Erythroblast (primary cell): Measurements from ENCODE around the gene ZNF789.

Source experiments
- GATA1 ChIP-seq: IDR thresholded peaks from 2 replicates; pipeline ENCODE4 v1.6.1; 2011; ENCODE audit warnings: low read depth, mild to moderate bottlenecking, control low read depth, low read length, moderate library complexity
- POLR2A ChIP-seq: IDR thresholded peaks from 2 replicates; pipeline ENCODE4 v1.6.1; 2011; ENCODE audit warnings: mild to moderate bottlenecking, low read length

DNA sequence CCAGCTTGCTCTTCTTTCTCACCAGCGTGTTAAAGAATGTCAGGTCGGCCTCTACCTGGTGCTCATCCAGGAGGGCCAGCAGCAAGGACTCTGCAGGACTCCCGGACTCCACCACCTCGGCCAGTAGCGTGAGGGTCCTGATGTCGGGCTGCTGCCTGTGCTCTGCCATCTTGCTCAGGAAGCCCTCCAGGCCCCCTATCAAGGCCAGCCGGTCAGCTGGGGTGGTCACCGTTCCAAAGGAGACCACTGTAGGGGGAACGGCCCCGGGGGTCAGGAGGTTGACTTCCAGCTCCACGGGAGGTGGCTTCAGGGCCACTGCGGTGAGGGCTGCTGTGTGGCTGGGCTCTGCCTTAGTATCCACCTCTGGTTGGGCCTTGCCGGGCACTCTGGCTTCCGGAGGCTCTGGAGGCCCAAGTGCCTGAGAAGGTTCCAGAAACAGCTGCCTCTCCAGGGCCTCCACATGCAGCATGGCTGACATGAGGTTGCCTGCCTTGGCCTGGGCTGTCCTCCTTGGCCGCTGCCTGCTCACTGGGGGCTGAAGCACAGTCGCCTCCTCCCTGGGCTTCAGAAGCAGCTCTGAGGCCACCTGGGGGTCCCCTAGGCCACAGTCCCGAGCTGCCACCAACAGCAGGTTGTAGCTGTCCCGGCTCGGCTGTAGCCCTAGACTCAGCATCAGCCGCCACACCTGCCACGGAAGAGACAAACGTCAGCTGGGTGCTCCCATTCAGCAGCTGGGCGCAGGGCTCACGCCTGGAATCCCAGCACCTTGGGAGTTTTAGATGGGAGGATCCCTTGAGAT lies 47.6 kb upstream of the ZNF789 start:
- TF ChIP-seq POLR2A: no peak
- no peak for TF ChIP-seq GATA1
